GM21737 (cell line): ENCODE results near the gene TRIM71.
"Not testable (repeated sequence)": the region's sequence is repeated elsewhere in the genome, so short reads cannot be mapped to it uniquely, and the experiment has no call there.

ENCODE experiments used
- ATAC-seq: cut with Tn5 transposase; IDR thresholded peaks from one replicate; pipeline ENCODE4 v1.9.1; 2021; ENCODE audit warnings: mild to moderate bottlenecking, moderate library complexity; ENCODE audit not compliant: unreplicated experiment

TRIM71 gene

GRCh38 chr3:32886911-32887310 is 69.1 kb downstream of the TRIM71 start:
- no peak for ATAC-seq

GRCh38 chr3:32888739-32889138 is 70.9 kb downstream of the TRIM71 start:
- ATAC-seq, result peak; percentile 92

GRCh38 chr3:32890420-32891276 is 72.9 kb downstream of the TRIM71 start:
- ATAC-seq, result no peak

DNA sequence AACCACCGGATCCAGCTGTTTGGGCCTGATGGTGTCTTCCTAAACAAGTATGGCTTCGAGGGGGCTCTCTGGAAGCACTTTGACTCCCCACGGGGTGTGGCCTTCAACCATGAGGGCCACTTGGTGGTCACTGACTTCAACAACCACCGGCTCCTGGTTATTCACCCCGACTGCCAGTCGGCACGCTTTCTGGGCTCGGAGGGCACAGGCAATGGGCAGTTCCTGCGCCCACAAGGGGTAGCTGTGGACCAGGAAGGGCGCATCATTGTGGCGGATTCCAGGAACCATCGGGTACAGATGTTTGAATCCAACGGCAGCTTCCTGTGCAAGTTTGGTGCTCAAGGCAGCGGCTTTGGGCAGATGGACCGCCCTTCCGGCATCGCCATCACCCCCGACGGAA is 73.6 kb downstream of the TRIM71 start:
- ATAC-seq, result no peak

DNA sequence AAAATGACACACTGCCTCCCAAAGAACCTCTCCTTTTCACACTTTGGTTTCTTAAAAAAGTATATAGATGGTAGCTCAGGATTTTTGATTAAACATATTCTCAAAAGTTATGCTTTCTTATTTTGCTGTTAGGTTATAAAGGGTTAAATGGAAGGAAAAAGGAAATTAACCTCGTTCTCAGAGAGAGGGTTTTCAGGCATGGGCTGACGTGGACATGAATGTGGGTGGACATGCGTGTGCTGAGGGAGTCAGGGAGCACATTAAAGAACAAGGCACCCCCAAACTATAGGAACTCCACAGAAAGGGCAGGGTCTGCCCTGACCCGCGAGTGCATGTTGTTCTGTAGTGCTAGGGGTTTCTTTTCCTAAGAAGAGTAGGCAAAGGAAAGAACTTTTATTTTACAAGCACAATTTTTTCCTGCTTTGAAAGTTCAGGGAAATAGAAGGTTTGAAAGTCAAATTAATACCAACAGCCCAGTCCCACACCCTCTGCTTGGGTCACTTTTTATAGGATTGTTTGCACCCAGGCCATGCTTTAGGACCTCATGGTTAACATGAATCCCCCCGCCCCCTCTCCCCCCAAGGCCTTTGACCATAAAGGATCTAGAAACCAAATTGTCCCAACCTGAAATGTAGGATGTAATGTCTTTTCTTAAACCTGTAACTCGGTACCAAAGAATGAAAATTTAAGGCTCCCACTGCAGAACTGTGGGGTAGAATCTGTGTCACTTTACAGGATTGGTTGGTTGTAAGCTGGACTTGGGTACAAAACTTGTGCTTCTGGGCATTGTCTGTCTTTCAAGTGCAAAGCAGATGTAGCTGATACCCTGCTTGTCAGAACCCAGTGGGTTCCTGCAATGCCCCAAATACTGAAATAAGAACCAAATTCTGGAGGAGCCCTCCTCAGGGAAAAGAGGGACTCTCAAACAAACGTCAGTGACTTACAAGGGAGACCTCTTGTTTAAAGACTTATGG is 75.1 kb downstream of the TRIM71 start:
- no peak for ATAC-seq

GRCh38 chr3:32894977-32895376 is 77.2 kb downstream of the TRIM71 start:
- no peak for ATAC-seq

- ATAC-seq, result no peak
Observed at GRCh38 chr3:32895701-32896100, 77.9 kb downstream of the TRIM71 start.

GRCh38 chr3:32896143-32896542 is 78.3 kb downstream of the TRIM71 start:
- ATAC-seq, result no peak

DNA sequence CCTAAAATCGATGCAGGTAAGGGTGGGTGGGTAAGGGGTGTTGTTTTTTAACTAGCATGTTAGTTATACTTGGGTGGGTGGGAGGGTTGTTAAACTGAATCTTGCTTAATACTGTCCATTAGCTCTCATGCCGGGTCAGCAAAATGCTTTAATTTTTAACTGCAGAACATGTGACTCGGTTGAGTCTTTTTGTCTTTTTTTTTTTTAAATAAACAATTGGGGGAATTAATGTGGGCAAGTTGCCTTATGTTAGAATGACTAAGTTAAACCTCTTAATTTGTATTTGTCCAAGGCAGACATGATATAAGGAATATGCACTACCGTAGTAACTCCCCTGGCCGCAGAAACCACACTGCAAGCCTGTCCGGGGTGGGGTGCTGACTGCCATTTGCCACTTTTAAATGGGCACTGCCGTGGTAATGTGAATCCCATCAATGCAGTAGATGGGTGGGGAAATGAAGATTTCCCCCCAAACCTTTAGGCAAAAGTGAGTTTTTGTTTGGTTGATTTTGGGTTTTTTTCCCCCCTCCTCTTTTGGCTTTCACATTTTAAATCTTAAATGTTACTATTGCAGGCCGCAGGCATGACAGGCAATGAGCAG is 79.3 kb downstream of the TRIM71 start:
- ATAC-seq, result no peak

- ATAC-seq, result no peak
Observed at GRCh38 chr3:32897981-32898623, 80.3 kb downstream of the TRIM71 start.

DNA sequence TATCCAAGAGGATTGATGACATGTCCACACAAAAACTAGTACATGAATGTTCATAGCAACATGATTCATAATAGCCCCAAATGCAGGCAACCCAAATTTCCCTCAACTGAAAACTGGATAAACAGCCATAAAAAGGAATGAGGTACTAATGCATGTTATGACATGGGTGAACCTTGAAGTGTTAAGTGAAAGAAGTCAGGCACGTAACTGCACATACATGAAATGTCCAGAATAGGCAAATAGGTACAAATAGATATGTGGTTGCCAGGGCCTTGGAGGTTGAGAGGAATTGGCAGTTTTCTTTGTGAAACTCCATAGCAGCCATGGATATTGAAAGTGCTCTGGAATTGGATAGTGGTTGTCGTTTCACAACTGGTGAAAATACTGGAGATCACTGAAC is 81.5 kb downstream of the TRIM71 start:
- no peak for ATAC-seq

DNA sequence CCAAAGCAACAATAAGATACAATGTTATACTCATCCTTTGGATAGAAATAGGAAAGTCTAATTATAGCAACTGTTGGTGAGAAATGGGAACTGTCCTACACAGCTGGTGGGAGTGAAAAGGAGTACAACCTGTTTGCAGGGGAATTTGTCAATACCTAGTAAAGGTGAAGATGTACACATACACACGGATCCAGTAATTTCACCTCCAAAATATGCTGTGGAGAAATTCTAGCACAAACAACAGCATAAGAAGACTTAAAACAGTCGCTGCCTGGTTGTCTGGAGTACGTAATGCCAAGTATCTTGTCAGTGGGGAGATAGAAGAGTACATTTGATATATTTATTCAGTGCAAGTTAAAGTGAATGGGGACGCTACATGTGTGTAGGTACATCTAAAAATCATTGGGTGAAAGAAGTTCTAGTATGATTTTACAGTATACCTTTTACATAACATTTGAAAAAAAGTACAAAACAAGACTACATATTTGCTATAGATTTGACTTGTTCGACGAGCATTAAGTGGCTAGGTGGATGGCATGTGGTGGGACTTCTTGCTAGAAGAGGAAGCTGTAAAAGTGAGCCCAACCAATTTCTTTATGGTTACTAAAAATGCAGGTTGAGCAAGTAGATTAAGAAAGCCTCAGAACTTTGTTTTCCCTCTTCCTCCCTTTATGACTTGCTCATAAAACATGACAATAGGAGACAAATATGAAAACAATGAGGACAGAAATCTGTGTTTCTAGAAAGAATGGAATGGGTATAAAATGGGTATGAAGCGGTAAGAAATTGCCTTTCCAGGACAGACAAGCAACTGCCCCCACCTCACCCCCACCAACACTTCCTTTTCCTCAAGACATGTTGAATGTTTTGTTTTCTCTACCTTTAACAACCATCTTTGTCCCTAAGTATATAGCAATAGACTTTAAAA is 83.5 kb downstream of the TRIM71 start:
- no peak for ATAC-seq

GRCh38 chr3:32902887-32903371 is 85.1 kb downstream of the TRIM71 start:
- ATAC-seq, result not testable (repeated sequence)

GRCh38 chr3:32903953-32904352 is 86.2 kb downstream of the TRIM71 start:
- no peak for ATAC-seq

GRCh38 chr3:32909999-32910398 is 92.2 kb downstream of the TRIM71 start:
- no peak for ATAC-seq

GRCh38 chr3:32910954-32911353 is 93.2 kb downstream of the TRIM71 start:
- no peak for ATAC-seq

DNA sequence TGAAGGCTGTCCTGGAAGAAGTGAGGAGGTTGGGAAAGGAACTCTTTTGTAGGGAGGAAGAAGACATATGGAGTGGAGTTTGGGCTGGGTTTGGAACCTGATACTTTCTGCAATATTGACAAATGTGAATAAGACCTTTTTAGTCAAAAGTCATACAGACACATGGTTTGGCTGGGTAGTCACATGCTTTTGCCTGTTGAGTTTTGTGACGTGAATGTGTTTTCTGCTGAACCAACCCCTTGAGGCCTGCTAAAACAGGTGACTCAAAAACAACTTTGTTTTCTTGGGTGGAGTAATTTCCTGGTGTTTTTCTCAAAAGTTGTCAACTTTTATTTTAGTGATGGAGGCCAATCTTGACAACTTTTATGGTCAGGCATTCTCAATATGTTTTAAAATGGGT is 94.2 kb downstream of the TRIM71 start:
- no peak for ATAC-seq

- no peak for ATAC-seq
Observed at GRCh38 chr3:32913790-32914446, 96.1 kb downstream of the TRIM71 start.

GRCh38 chr3:32919920-32920319 is 102.1 kb downstream of the TRIM71 start:
- ATAC-seq, result no peak
